Stimulated activated CD8-positive, alpha-beta memory T cell treated with anti-CD3 and anti-CD28 coated beads, Interleukin-7, amount 100 ng/mL, for 1 hour (primary cell): ENCODE results near the gene TMC1.
"Not testable (repeated sequence)": the region's sequence is repeated elsewhere in the genome, so short reads cannot be mapped to it uniquely, and the experiment has no call there.

Source experiments
- DNase-seq, 2 donors: peaks; one replicate each; pipeline ENCODE4 v3.0.0-alpha.2; 2020; ENCODE audit warnings: low read depth in 2 of 2

Gene TMC1

DNA sequence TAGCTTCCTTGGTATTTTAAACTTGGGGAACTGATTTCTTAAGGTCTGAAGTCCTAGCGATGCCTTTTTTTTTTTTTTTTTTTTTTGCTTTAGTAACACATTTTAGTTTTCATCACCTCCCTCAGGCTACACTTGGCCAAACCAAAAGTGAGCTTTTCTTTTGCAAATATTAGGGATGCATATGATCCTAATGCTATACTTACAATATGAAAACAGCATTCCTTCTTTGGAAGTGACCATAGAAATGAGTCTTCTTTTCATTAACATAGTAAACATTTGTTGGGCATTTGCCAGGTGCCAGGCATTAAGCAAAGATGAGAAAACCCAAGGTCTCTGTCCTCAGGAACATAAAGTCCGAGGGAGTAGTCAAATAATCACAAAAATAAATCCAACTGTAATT is 241.6 kb downstream of the TMC1 start:
- no peak for DNase-seq

GRCh38 chr9:72769546-72769945 is 248.1 kb downstream of the TMC1 start:
- no peak for DNase-seq

- no peak for DNase-seq
These were observed 251.3 kb downstream of the TMC1 start for GRCh38 chr9:72772661-72773060.

- DNase-seq: no peak
These were observed 252.2 kb downstream of the TMC1 start for GRCh38 chr9:72773570-72773969.

DNA sequence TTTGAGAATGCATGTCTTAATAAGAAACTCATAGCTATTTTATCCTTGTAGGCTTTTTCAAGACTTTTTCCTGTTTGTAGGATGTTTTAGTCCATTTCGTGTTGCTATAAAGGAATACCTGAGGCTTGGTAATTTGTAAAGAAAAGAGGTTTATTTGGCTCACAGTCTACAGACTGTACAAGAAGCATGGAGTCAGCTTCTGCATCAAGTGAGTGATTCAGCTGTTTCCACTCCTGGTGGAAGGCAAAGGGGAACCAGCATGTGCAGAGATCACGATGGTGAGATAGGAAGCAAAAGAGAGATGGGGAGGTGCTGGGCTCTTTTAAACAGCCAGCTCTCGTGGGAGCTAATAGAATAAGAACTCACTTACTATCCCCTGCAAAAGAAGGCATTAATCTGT is 254.2 kb downstream of the TMC1 start:
- DNase-seq: no peak

GRCh38 chr9:72779614-72780013 is 258.2 kb downstream of the TMC1 start:
- DNase-seq: no peak

- DNase-seq: no peak
These were observed 265.5 kb downstream of the TMC1 start for GRCh38 chr9:72786948-72787347.

DNA sequence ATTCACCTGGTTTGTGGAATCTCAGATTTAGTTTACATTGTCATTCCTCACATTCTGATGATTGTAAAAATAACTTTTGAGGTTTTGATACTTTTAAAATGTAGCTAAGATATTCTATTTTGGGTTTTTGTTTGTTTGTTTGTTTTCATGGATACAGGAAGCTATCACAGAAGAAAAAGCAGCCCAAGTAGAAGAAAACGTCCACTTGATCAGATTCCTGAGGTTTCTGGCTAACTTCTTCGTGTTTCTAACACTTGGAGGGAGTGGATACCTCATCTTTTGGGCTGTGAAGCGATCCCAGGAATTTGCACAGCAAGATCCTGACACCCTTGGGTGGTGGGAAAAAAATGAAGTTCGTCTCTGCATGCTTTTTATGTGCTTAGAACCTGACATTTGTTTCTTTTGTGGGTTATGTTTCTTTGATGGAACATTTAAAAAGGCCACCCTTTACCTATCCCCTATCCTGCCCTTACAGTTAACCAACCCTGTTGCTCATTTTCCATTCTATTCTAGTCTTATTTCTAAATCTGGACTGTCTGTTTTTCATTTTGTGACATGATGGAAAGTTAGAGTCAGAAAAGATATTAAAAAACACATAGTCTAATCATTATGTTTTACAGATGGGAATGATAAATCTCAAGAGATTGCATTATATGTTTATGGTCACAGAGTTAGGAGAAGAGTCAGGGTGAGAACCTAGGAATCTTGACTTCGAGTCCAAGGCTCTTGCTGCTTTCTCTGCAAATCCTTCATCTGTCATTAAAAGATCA is 267.7 kb downstream of the TMC1 start:
- DNase-seq: no peak

DNA sequence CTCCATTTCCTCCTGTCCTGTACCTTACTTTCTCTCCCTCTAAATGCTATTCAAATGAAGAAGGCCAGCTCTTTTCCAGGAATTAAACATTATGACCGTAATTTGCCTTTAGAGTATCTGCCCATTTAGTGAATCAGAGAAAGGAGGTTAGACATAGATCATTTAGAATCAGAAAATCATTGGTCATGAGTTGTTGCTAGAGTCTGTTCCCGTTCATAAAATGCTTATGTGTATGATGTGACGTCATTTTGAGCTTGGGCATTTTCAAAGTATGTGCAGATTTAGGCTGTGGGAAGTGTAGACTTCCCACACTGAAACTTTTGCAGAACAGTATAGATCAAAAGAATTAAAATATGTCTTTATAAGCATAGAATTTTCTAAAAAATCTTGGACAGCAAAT is 268.5 kb downstream of the TMC1 start:
- no peak for DNase-seq

- no peak for DNase-seq
These were observed 269.6 kb downstream of the TMC1 start for GRCh38 chr9:72790989-72791388.

GRCh38 chr9:72791436-72791835 is 270.0 kb downstream of the TMC1 start:
- DNase-seq: no peak

- DNase-seq: no peak
These were observed 273.5 kb downstream of the TMC1 start for GRCh38 chr9:72794946-72795345.

GRCh38 chr9:72800328-72800994 is 279.1 kb downstream of the TMC1 start:
- DNase-seq: no peak

DNA sequence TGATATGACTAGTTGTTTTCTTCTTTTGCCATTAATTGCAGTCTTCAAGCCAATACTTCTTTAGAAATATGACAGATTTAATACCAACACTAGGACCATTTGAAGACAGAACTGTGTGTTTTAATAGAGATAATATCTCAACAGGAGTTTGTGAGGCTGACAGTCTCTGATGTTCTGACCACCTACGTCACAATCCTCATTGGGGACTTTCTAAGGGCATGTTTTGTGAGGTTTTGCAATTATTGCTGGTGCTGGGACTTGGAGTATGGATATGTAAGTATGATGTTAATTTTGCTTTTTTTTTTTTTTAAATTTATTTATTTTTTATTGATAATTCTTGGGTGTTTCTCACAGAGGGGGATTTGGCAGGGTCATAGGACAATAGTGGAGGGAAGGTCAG is 283.8 kb downstream of the TMC1 start:
- DNase-seq: no peak

DNA sequence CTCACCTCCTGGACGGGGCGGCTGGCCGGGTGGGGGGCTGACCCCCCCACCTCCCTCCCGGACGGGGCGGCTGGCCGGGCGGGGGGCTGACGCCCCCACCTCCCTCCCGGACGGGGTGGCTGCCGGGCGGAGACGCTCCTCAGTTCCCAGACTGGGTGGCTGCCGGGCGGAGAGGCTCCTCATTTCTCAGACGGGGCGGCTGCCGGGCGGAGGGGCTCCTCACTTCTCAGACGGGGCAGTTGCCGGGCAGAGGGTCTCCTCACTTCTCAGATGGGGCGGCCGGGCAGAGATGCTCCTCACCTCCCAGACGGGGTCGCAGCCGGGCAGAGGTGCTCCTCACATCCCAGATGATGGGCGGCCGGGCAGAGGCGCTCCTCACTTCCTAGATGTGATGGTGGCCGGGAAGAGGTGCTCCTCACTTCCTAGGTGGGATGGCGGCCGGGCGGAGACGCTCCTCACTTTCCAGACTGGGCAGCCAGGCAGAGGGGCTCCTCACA is 285.0 kb downstream of the TMC1 start:
- not testable (repeated sequence) for DNase-seq

DNA sequence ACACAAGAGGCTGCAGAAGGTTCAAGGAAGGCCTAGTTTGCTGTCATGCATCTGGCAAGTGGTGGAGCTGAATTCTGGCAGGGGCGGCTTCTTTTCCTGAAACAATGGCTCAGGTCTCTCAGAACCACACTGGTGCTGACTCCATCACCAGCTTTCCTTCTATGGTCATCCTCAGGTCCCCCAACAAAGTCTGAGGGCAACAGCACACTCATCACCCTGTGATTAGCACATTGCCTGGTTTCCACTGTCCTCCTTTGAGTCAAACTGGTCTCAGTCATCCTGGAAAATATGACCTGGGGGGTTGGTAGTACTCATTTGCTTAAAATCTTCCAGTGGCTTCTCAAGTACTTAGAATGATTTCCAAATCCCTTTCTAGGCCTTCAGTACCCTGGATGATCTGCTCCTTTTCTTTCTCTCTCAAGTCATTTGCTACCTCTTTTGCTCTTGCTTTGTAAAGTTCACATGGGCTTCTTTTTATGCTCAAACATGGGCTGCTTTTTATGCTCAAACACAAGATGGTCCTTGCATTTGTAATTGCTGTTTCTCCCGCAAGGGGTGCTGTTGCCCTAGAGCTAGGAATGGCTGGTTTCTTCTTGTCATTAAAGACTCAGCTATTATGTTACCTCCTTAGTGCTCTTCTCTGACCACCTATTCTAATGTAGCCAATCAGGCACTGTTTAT is 286.5 kb downstream of the TMC1 start:
- no peak for DNase-seq

GRCh38 chr9:72808446-72808768 is 287.0 kb downstream of the TMC1 start:
- no peak for DNase-seq

- DNase-seq: no peak
These were observed 288.2 kb downstream of the TMC1 start for GRCh38 chr9:72809586-72809985.

DNA sequence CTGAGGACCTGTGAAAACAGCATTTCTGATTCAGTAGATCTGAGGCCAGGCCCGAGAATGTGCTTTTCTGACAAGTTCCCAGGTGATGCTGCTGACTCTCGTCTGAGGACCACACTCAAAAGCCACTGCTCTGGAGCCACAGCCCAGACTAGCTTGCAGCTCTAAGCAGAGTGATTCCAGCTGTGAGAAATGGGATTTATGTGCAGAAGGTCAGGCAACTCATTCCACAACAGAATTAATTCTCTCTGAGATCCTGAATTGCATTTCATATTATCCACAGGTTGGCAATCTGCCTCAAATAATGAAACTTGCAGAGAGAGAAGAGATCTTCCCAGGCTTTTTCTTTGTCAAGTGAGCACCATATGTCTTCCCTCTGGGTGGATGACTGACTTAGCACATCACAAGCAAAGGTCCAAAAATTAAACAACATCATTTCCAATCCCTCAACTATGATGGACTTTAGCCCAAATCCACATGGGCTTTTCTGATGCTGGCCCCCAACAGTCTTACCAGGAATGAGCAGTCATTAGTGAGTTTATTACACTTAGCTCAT is 291.2 kb downstream of the TMC1 start:
- no peak for DNase-seq

DNA sequence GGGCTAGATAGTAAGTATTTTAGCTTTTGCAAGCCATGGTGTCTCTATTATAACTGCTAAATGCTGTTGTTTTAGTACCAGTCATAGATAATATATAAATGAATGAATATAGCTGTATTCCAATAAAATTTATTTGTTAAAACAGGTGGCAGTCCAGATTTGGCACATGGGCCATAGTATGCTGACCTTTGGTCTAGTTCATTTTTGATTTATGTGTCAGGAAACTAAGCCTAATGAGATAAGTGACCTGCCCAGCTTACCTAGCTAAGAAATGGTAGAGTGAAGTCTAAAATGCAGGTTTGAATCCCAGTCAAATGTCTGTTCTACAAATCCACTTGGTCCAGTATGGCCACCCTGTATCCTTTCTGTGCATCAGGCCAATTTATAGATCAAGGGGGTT is 292.1 kb downstream of the TMC1 start:
- no peak for DNase-seq

DNA sequence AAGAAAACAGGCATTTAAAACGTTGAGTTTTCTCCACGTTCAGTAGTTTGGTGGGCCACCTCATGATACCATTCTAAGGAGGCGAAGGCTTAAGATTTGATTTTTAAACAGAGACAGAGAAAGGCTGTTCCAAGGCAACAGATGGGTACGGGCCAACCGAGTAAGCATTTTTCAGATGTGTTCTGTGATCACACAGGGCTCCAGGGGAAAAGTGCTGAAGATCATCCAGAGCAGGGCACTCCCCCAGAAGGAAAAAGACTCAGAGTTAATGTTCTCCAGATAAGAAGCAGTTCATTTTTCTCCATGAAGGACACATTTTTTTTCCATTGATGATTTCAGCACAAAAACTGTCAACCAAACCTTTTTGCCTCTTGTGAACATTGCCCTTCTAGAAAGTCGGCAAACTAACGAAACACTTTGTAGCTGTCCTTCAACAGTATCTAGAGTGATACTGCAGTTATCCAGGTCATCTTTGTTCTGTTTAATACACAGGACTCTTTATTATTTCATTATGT is 292.7 kb downstream of the TMC1 start:
- no peak for DNase-seq

GRCh38 chr9:72816666-72817065 is 295.3 kb downstream of the TMC1 start:
- DNase-seq: no peak
